HG02798 (cell line): ENCODE data around the gene FBN1.

ENCODE experiments used
- ATAC-seq: cut with Tn5 transposase; IDR thresholded peaks from one replicate; pipeline ENCODE4 v1.9.1; 2021; ENCODE audit warnings: mild to moderate bottlenecking; ENCODE audit not compliant: unreplicated experiment, poor library complexity

FBN1 gene

GRCh38 chr15:48385031-48385830 is 260.3 kb downstream of the FBN1 start:
- ATAC-seq = no peak

GRCh38 chr15:48384616-48385015 is 260.9 kb downstream of the FBN1 start:
- ATAC-seq = no peak

GRCh38 chr15:48383031-48383430 is 262.5 kb downstream of the FBN1 start:
- ATAC-seq = no peak

GRCh38 chr15:48381861-48382260 is 263.6 kb downstream of the FBN1 start:
- no peak for ATAC-seq

- no peak for ATAC-seq
Measured at GRCh38 chr15:48380198-48380597, 265.3 kb downstream of the FBN1 start.

GRCh38 chr15:48375767-48376166 is 269.7 kb downstream of the FBN1 start:
- no peak for ATAC-seq

GRCh38 chr15:48374472-48374871 is 271.0 kb downstream of the FBN1 start:
- ATAC-seq = no peak

- ATAC-seq = no peak
Measured at GRCh38 chr15:48373821-48374451, 271.6 kb downstream of the FBN1 start.

GRCh38 chr15:48371961-48372360 is 273.5 kb downstream of the FBN1 start:
- no peak for ATAC-seq

- no peak for ATAC-seq
Measured at GRCh38 chr15:48371550-48371949, 274.0 kb downstream of the FBN1 start.

- no peak for ATAC-seq
Measured at GRCh38 chr15:48370460-48370859, 275.0 kb downstream of the FBN1 start.

GRCh38 chr15:48367483-48367882 is 278.0 kb downstream of the FBN1 start:
- ATAC-seq = no peak

GRCh38 chr15:48366584-48367312 is 278.8 kb downstream of the FBN1 start:
- no peak for ATAC-seq

GRCh38 chr15:48365575-48365974 is 279.9 kb downstream of the FBN1 start:
- ATAC-seq = no peak

- ATAC-seq = no peak
Measured at GRCh38 chr15:48363474-48363873, 282.0 kb downstream of the FBN1 start.

GRCh38 chr15:48361685-48362084 is 283.8 kb downstream of the FBN1 start:
- ATAC-seq = no peak

GRCh38 chr15:48360841-48361240 is 284.7 kb downstream of the FBN1 start:
- ATAC-seq = no peak
